Hepatocyte (in vitro differentiated cells): ENCODE results near the gene TMEM250. TPM values are rescaled to one million over a fixed set of nuclear protein-coding genes. Genes with fewer than 3 reads are reported as not detected.

Source experiments
- DNase-seq: peaks from one replicate; pipeline ENCODE4 v3.0.0-alpha.2; 2016; ENCODE audit warnings: low spot score
- H2AFZ ChIP-seq: fragments of 200-600 bp; sonication (generic); 2 replicates; pipeline ENCODE4 v1.6.0; 2016; ENCODE audit warnings: antibody characterized with exemption, mild to moderate bottlenecking
- H3K27ac ChIP-seq: fragments of 200-600 bp; sonication (generic); 2 replicates; pipeline ENCODE4 v1.5.1; 2016; ENCODE audit warnings: mild to moderate bottlenecking
- H3K27me3 ChIP-seq: fragments of 200-600 bp; sonication (generic); 2 replicates; pipeline ENCODE4 v1.6.1; 2016
- H3K36me3 ChIP-seq: fragments of 200-600 bp; sonication (generic); replicated peaks from 2 replicates; pipeline ENCODE4 v1.5.1; 2016; ENCODE audit warnings: low read depth; ENCODE audit not compliant: insufficient read depth
- H3K4me1 ChIP-seq: fragments of 200-600 bp; sonication (generic); 2 replicates; pipeline ENCODE4 v1.5.1; 2016; ENCODE audit warnings: mild to moderate bottlenecking, moderate library complexity; ENCODE audit not compliant: insufficient read depth
- H3K4me2 ChIP-seq: fragments of 200-600 bp; sonication (generic); 2 replicates; pipeline ENCODE4 v1.6.0; 2016
- H3K4me3 ChIP-seq: fragments of 200-600 bp; sonication (generic); 2 replicates; pipeline ENCODE4 v1.5.1; 2016; ENCODE audit warnings: mild to moderate bottlenecking
- H3K79me2 ChIP-seq: fragments of 200-600 bp; sonication (generic); 2 replicates; pipeline ENCODE4 v1.6.0; 2017; ENCODE audit warnings: mild to moderate bottlenecking
- H3K9me2 ChIP-seq: fragments of 200-600 bp; sonication (generic); replicated peaks from 2 replicates; pipeline ENCODE4 v1.6.0; 2017; ENCODE audit warnings: mild to moderate bottlenecking; ENCODE audit not compliant: insufficient read depth
- H3K9me3 ChIP-seq: fragments of 200-600 bp; sonication (generic); 2 replicates; pipeline ENCODE4 v1.5.1; 2016; ENCODE audit warnings: low read depth, mild to moderate bottlenecking
- H4K20me1 ChIP-seq: fragments of 200-600 bp; sonication (generic); 2 replicates; pipeline ENCODE4 v1.6.0; 2016; ENCODE audit warnings: mild to moderate bottlenecking; ENCODE audit not compliant: insufficient read depth, poor library complexity, severe bottlenecking
- EZH2 ChIP-seq: fragments of 200-600 bp; sonication (generic); IDR thresholded peaks from 2 replicates; pipeline ENCODE4 v1.6.1; 2016; ENCODE audit warnings: antibody characterized with exemption, mild to moderate bottlenecking, borderline replicate concordance
- EZH2phosphoT487 ChIP-seq: fragments of 200-600 bp; sonication (generic); IDR thresholded peaks from one replicate; pipeline ENCODE4 v1.6.1; 2018; ENCODE audit warnings: antibody characterized with exemption, mild to moderate bottlenecking, low read depth, moderate library complexity; ENCODE audit not compliant: unreplicated experiment, severe bottlenecking
- WGBS: methylation state at CpG from one replicate; pipeline ENCODE4 v1.1.6; 2016; ENCODE audit warnings: low lambda C conversion rate; ENCODE audit errors: missing lambda C conversion rate; 5-methylcytosine and 5-hydroxymethylcytosine counted together
- polyA plus RNA-seq: library from polyadenylated mRNA; unstranded; fragments of >200 nt; fragmentation: Nextera tagmentation; extraction: Ambion mirVana; gene quantifications from 2 replicates; pipeline ENCODE4 v1.2.1, GENCODE V29; 2016
- total RNA-seq: library from RNA; depleted of rRNA; stranded (reverse); fragments of >200 nt; gene quantifications from 2 replicates; pipeline ENCODE4 v1.2.3, GENCODE V29; 2014
- TF ChIP-seq, protein P1 (sequence below): fragments of 200-600 bp; sonication (generic); IDR thresholded peaks from 2 replicates; pipeline ENCODE4 v1.5.1; 2016; ENCODE audit warnings: antibody characterized with exemption, mild to moderate bottlenecking; ENCODE audit not compliant: poor library complexity

The TMEM250 gene
- total and polyA plus RNA-seq, 2 experiments from 2014 or later: 37.8 to 47.6 TPM

GRCh38 chr9:136147038-136147889, 28.6 kb upstream of the TMEM250 start:
- no peak for DNase-seq
- Histone ChIP-seq H3K4me3 (no peak overlapping the region), H3K27me3 (no peaks in the 10 kb centered on the region), H2AFZ (no peak overlapping the region), H3K4me1 (no peaks in the 10 kb centered on the region), H3K9me3 (no peaks in the 10 kb centered on the region), H4K20me1 (no peaks in the 10 kb centered on the region), H3K36me3 (no peaks in the 10 kb centered on the region), H3K9me2 (no peaks in the 10 kb centered on the region), H3K4me2 (no peak overlapping the region), H3K79me2 (no peaks in the 10 kb centered on the region), H3K27ac (no peak overlapping the region)
- TF ChIP-seq EZH2phosphoT487 (no peak), EZH2 (no peak)
- TF ChIP-seq, protein P1, sequence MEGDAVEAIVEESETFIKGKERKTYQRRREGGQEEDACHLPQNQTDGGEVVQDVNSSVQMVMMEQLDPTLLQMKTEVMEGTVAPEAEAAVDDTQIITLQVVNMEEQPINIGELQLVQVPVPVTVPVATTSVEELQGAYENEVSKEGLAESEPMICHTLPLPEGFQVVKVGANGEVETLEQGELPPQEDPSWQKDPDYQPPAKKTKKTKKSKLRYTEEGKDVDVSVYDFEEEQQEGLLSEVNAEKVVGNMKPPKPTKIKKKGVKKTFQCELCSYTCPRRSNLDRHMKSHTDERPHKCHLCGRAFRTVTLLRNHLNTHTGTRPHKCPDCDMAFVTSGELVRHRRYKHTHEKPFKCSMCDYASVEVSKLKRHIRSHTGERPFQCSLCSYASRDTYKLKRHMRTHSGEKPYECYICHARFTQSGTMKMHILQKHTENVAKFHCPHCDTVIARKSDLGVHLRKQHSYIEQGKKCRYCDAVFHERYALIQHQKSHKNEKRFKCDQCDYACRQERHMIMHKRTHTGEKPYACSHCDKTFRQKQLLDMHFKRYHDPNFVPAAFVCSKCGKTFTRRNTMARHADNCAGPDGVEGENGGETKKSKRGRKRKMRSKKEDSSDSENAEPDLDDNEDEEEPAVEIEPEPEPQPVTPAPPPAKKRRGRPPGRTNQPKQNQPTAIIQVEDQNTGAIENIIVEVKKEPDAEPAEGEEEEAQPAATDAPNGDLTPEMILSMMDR: no peak
- 87% methylated on average over 22 of the region's 22 CpGs for WGBS

- 87% methylated on average over 32 of the region's 33 CpGs for WGBS
- H3K27me3 ChIP-seq: no peaks in the 10 kb centered on the region
Measured at GRCh38 chr9:136146126-136147037, 27.7 kb upstream of the TMEM250 start.

GRCh38 chr9:136145580-136145979, 26.9 kb upstream of the TMEM250 start:
- TF ChIP-seq EZH2 (no peak), EZH2phosphoT487 (no peak)
- TF ChIP-seq, protein P1: no peak
- Histone ChIP-seq H3K9me3 (no peaks in the 10 kb centered on the region), H2AFZ (no peak overlapping the region), H3K27me3 (no peaks in the 10 kb centered on the region), H3K36me3 (no peaks in the 10 kb centered on the region), H3K27ac (no peak overlapping the region), H3K4me2 (no peak overlapping the region), H3K9me2 (no peaks in the 10 kb centered on the region), H4K20me1 (no peaks in the 10 kb centered on the region), H3K4me3 (no peak overlapping the region), H3K4me1 (no peaks in the 10 kb centered on the region), H3K79me2 (no peaks in the 10 kb centered on the region)
- DNase-seq: no peak
- WGBS: 85% methylated on average over 4 of the region's 5 CpGs

More at GRCh38 chr9:136146126-136147037, 27.7 kb upstream of the TMEM250 start:
- Histone ChIP-seq H3K9me2 (no peaks in the 10 kb centered on the region), H3K4me2 (no peak overlapping the region), H4K20me1 (no peaks in the 10 kb centered on the region), H3K79me2 (no peaks in the 10 kb centered on the region), H3K9me3 (no peaks in the 10 kb centered on the region), H3K36me3 (no peaks in the 10 kb centered on the region), H2AFZ (no peak overlapping the region), H3K4me3 (no peak overlapping the region), H3K27ac (no peak overlapping the region), H3K4me1 (no peaks in the 10 kb centered on the region)
- no peak for DNase-seq
- TF ChIP-seq, protein P1: no peak
- no peak for TF ChIP-seq EZH2phosphoT487
- TF ChIP-seq EZH2: no peak
